GM12878 (cell line): Measurements from ENCODE around the gene TOMM34. TPM values are rescaled to one million over a fixed set of nuclear protein-coding genes. Genes with fewer than 3 reads are reported as not detected.

Source experiments
- ZBTB4 ChIP-seq: fragments of 450-650 bp; formaldehyde crosslinking; IDR thresholded peaks from 2 replicates; pipeline ENCODE4 v1.4.0; 2022; ENCODE audit warnings: mild to moderate bottlenecking, moderate library complexity
- ZNF217 ChIP-seq: fragments of 450-650 bp; IDR thresholded peaks from 2 replicates; pipeline ENCODE4 v1.6.1; 2017; ENCODE audit warnings: antibody characterized with exemption, mild to moderate bottlenecking
- polyA plus RNA-seq, 11 experiments: library from polyadenylated mRNA; depleted of rRNA in 4 of 11; unstranded in 6 of 11; stranded (reverse) in 5 of 11; fragments of >200 nt; fragmentation: Nextera tagmentation in 4 of 11; fragmentation: Illumina TruSeq in 1 of 11; extraction: Ambion mirVana in 4 of 11; extraction: Trizol in 1 of 11; gene quantifications; 1 replicate in 1 of 11; 2 replicates in 10 of 11; pipeline versions ENCODE4 v1.2.1 to v1.2.3, GENCODE V29; 2011 to 2016; ENCODE audit warnings: inconsistent platforms in 2 of 11, missing spikeins in 2 of 11, low read depth in 1 of 11
- total RNA-seq, 4 experiments: library from RNA; depleted of rRNA in 3 of 4; stranded (reverse); fragments of >200 nt in 3 of 4; fragmentation: Illumina TruSeq in 1 of 4; extraction: Trizol in 1 of 4; gene quantifications; 2 replicates each; pipeline versions ENCODE4 v1.2.1 to v1.2.3, GENCODE V29; 2013 to 2021
- TF ChIP-seq, protein P1 (sequence below): IDR thresholded peaks from 2 replicates; pipeline ENCODE4 v1.6.1; 2011; ENCODE audit warnings: borderline replicate concordance, low read depth, mild to moderate bottlenecking, moderate library complexity, low read length; ENCODE audit not compliant: insufficient read depth, poor library complexity, severe bottlenecking
- TF ChIP-seq, protein P2 (sequence below): fragments of 450-650 bp; IDR thresholded peaks from 2 replicates; pipeline ENCODE4 v1.6.1; 2017; ENCODE audit warnings: antibody characterized with exemption, mild to moderate bottlenecking, moderate library complexity

TOMM34 gene
- total and polyA plus RNA-seq, 10 of the 15 experiments (the other 5 are each of a cell fraction or from before 2014, with no cell fraction given), result 14.0 to 73.8 (median 43.9) TPM

DNA sequence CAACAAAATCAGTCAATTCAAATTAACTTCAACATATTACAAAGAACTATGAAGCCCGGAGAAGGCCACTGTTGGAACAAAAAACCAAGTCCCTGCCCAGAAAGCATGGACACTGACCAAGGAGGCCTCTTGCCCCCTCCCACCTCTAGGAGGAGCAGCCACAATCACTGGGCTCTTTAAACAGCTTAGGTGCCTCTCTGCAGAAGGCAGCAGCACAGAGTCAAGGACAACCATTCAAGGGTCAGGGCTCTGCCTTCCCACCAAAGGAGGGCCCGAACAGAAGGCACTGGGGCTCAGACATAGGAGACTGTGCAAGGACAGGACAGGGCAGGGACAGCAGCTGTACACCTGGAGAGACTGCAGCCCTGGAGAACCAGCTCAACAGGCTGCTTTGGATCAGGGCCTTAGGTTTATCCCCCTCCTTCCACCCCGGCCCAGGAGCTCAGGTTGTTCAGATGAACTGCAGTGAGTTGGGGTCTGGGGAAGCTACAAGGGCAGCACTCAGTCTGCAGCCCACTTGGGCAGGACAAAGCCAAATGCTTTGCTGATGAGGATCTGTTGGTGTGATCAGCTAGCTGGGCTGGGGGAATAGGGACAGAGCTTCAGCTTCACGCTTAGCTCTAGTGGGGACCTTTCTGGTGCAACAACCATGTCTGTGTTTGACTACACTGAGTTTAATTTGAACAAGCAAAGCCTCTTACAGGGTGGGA lies 17.8 kb downstream of the TOMM34 start (continued):
- TF ChIP-seq ZBTB4 (CRISPR knock-in tag) (no peak), ZNF217 (no peak)
- TF ChIP-seq, protein P1, sequence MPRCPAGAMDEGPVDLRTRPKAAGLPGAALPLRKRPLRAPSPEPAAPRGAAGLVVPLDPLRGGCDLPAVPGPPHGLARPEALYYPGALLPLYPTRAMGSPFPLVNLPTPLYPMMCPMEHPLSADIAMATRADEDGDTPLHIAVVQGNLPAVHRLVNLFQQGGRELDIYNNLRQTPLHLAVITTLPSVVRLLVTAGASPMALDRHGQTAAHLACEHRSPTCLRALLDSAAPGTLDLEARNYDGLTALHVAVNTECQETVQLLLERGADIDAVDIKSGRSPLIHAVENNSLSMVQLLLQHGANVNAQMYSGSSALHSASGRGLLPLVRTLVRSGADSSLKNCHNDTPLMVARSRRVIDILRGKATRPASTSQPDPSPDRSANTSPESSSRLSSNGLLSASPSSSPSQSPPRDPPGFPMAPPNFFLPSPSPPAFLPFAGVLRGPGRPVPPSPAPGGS, result no peak
- TF ChIP-seq, protein P2, sequence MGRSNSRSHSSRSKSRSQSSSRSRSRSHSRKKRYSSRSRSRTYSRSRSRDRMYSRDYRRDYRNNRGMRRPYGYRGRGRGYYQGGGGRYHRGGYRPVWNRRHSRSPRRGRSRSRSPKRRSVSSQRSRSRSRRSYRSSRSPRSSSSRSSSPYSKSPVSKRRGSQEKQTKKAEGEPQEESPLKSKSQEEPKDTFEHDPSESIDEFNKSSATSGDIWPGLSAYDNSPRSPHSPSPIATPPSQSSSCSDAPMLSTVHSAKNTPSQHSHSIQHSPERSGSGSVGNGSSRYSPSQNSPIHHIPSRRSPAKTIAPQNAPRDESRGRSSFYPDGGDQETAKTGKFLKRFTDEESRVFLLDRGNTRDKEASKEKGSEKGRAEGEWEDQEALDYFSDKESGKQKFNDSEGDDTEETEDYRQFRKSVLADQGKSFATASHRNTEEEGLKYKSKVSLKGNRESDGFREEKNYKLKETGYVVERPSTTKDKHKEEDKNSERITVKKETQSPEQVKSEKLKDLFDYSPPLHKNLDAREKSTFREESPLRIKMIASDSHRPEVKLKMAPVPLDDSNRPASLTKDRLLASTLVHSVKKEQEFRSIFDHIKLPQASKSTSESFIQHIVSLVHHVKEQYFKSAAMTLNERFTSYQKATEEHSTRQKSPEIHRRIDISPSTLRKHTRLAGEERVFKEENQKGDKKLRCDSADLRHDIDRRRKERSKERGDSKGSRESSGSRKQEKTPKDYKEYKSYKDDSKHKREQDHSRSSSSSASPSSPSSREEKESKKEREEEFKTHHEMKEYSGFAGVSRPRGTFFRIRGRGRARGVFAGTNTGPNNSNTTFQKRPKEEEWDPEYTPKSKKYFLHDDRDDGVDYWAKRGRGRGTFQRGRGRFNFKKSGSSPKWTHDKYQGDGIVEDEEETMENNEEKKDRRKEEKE, result no peak
